Lower leg skin (tissue), 3 donors: ENCODE data around the gene CIB4.

Experiments
- POLR2A ChIP-seq, 2 donors: fragments of 450-650 bp; IDR thresholded peaks; one replicate each; pipeline ENCODE4 v1.6.1; 2016 to 2017; ENCODE audit warnings: antibody characterized with exemption in 2 of 2, mild to moderate bottlenecking in 1 of 2, moderate library complexity in 1 of 2
- TF ChIP-seq, protein P1 (sequence below), 3 donors: fragments of 450-650 bp; IDR thresholded peaks; one replicate each; pipeline ENCODE4 v1.5.1; 2016; ENCODE audit warnings: antibody characterized with exemption in 3 of 3, mild to moderate bottlenecking in 3 of 3, moderate library complexity in 2 of 3

DNA sequence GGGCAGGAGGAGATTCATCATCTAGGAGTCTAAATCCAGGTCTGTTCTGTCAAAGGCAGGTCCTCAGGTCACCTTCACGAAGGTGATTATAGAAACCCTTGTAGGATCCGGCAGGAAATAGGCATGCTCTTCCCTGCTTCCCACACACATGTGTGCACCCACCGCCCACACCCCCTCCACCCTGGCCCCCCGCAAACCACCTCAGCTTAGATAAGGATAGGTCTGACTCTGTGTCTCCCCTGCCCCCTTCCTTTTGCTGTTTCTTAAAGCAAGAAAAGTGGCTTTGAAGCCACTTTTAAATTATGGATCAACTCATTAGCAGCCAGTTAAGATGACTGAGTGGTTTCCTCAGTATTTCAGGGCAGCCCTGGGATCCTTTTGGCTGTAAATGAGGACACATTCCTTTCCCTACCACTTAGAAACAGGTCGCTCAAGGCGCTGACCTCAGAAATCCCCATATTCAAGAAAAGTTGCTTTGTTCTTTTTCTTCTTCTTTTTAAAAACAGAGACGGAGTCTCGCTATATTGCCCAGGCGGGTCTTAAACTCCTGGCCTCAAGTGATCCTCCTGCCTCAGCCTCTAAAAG, 14.5 kb upstream of the CIB4 start:
- TF ChIP-seq, protein P1, sequence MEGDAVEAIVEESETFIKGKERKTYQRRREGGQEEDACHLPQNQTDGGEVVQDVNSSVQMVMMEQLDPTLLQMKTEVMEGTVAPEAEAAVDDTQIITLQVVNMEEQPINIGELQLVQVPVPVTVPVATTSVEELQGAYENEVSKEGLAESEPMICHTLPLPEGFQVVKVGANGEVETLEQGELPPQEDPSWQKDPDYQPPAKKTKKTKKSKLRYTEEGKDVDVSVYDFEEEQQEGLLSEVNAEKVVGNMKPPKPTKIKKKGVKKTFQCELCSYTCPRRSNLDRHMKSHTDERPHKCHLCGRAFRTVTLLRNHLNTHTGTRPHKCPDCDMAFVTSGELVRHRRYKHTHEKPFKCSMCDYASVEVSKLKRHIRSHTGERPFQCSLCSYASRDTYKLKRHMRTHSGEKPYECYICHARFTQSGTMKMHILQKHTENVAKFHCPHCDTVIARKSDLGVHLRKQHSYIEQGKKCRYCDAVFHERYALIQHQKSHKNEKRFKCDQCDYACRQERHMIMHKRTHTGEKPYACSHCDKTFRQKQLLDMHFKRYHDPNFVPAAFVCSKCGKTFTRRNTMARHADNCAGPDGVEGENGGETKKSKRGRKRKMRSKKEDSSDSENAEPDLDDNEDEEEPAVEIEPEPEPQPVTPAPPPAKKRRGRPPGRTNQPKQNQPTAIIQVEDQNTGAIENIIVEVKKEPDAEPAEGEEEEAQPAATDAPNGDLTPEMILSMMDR (IDR thresholded peaks at IDR 0.05): no peak
- TF ChIP-seq POLR2A (IDR thresholded peaks at IDR 0.05): no peak
